HG02798 (cell line): ENCODE results near the gene TSN.
"Not testable (repeated sequence)": the region's sequence is repeated elsewhere in the genome, so short reads cannot be mapped to it uniquely, and the experiment has no call there.

Source experiments
- ATAC-seq: cut with Tn5 transposase; IDR thresholded peaks from one replicate; pipeline ENCODE4 v1.9.1; 2021; ENCODE audit warnings: mild to moderate bottlenecking; ENCODE audit not compliant: unreplicated experiment, poor library complexity

TSN gene

GRCh38 chr2:121755237-121756111 is at the start of gene TSN:
Gene TSN (plus strand): TSS chr2:121755651. CDS start chr2:121755780, 129 bp downstream.
- ATAC-seq, result peak; percentile 100

GRCh38 chr2:121705958-121706357 is 49.5 kb upstream of the TSN start:
- ATAC-seq, result no peak

GRCh38 chr2:121707344-121707919 is 48.0 kb upstream of the TSN start:
- ATAC-seq, result no peak

GRCh38 chr2:121707920-121708361 is 47.5 kb upstream of the TSN start:
- no peak for ATAC-seq

- no peak for ATAC-seq
Observed at GRCh38 chr2:121709776-121710469, 45.5 kb upstream of the TSN start.

- no peak for ATAC-seq
Observed at GRCh38 chr2:121710470-121711170, 44.8 kb upstream of the TSN start.

- ATAC-seq, result not testable (repeated sequence)
Observed at GRCh38 chr2:121711481-121711880, 44.0 kb upstream of the TSN start.

GRCh38 chr2:121716126-121716525 is 39.3 kb upstream of the TSN start:
- ATAC-seq, result no peak

- ATAC-seq, result no peak
Observed at GRCh38 chr2:121717529-121717928, 37.9 kb upstream of the TSN start.

- no peak for ATAC-seq
Observed at GRCh38 chr2:121721926-121722325, 33.5 kb upstream of the TSN start.

- no peak for ATAC-seq
Observed at GRCh38 chr2:121722479-121722878, 33.0 kb upstream of the TSN start.

- no peak for ATAC-seq
Observed at GRCh38 chr2:121723316-121723715, 32.1 kb upstream of the TSN start.

GRCh38 chr2:121727332-121727731 is 28.1 kb upstream of the TSN start:
- ATAC-seq, result no peak

- ATAC-seq, result no peak
Observed at GRCh38 chr2:121727950-121728349, 27.5 kb upstream of the TSN start.

- no peak for ATAC-seq
Observed at GRCh38 chr2:121731366-121731765, 24.1 kb upstream of the TSN start.

GRCh38 chr2:121734544-121734943 is 20.9 kb upstream of the TSN start:
- ATAC-seq, result not testable (repeated sequence)

- no peak for ATAC-seq
Observed at GRCh38 chr2:121735518-121736074, 19.9 kb upstream of the TSN start.

GRCh38 chr2:121736140-121736461 is 19.4 kb upstream of the TSN start:
- ATAC-seq, result no peak

- ATAC-seq, result peak; percentile 92
Observed at GRCh38 chr2:121736462-121737336, 18.8 kb upstream of the TSN start, which contains the start of gene NIFK. Gene NIFK (minus strand): TSS chr2:121736875. CDS start chr2:121736850, 25 bp downstream.
